ENCODE data around the gene DPYD.

- TF ChIP-seq CTCF (conservative IDR thresholded peaks at IDR 0.05; ENCODE audit: low read length) (no peak), EZH2phosphoT487 (IDR thresholded peaks at IDR 0.05; ENCODE audit: borderline replicate concordance) (no peak)
Observed at GRCh38 chr1:97636941-97637340, 283.9 kb downstream of the DPYD start.

All from Loucy (cell line).